Left forelimb (tissue), 1 donor: ENCODE measurements around the gene VAV1.
"Not testable (repeated sequence)": the region's sequence is repeated elsewhere in the genome, so short reads cannot be mapped to it uniquely, and the experiment has no call there.

ENCODE experiments used
- DNase-seq: peaks from one replicate; pipeline ENCODE4 v3.0.0-alpha.2; 2018; ENCODE audit warnings: low spot score

The VAV1 gene

GRCh38 chr19:6852001-6852400, 79.5 kb downstream of the VAV1 start:
- DNase-seq = no peak

GRCh38 chr19:6853868-6854267, 81.4 kb downstream of the VAV1 start:
- no peak for DNase-seq

GRCh38 chr19:6854758-6855157, 82.2 kb downstream of the VAV1 start:
- DNase-seq = no peak

GRCh38 chr19:6856749-6857372, 84.4 kb downstream of the VAV1 start:
- no peak for DNase-seq

GRCh38 chr19:6861683-6862286, 89.3 kb downstream of the VAV1 start:
- no peak for DNase-seq

- peak; percentile 77 for DNase-seq
Measured at GRCh38 chr19:6862673-6863078, 90.2 kb downstream of the VAV1 start.

- DNase-seq = no peak
Measured at GRCh38 chr19:6864325-6864940, 91.9 kb downstream of the VAV1 start.

- DNase-seq = no peak
Measured at GRCh38 chr19:6865849-6866248, 93.3 kb downstream of the VAV1 start.

GRCh38 chr19:6866741-6867151, 94.2 kb downstream of the VAV1 start:
- DNase-seq = no peak

- no peak for DNase-seq
Measured at GRCh38 chr19:6868351-6868750, 95.8 kb downstream of the VAV1 start.

GRCh38 chr19:6869151-6869882, 96.8 kb downstream of the VAV1 start:
- DNase-seq = not testable (repeated sequence)

GRCh38 chr19:6873708-6874431, 101.4 kb downstream of the VAV1 start:
- no peak for DNase-seq

GRCh38 chr19:6875218-6875617, 102.7 kb downstream of the VAV1 start:
- no peak for DNase-seq

GRCh38 chr19:6876748-6877147, 104.2 kb downstream of the VAV1 start:
- no peak for DNase-seq

- no peak for DNase-seq
Measured at GRCh38 chr19:6877766-6878165, 105.3 kb downstream of the VAV1 start.

- DNase-seq = no peak
Measured at GRCh38 chr19:6886277-6886897, 113.9 kb downstream of the VAV1 start.

GRCh38 chr19:6887316-6887715, 114.8 kb downstream of the VAV1 start, which contains the start of gene ADGRE1:
Gene ADGRE1, plus strand, starts transcription at chr19:6887579. Its CDS starts 30 bp downstream, at chr19:6887609.
- no peak for DNase-seq

GRCh38 chr19:6888967-6889366, 116.5 kb downstream of the VAV1 start:
- DNase-seq = no peak

GRCh38 chr19:6890401-6890913, 117.9 kb downstream of the VAV1 start:
- DNase-seq = no peak

- DNase-seq = no peak
Measured at GRCh38 chr19:6890938-6891337, 118.4 kb downstream of the VAV1 start.

GRCh38 chr19:6891761-6892385, 119.4 kb downstream of the VAV1 start:
- no peak for DNase-seq
